HG03378 (cell line): ENCODE results near the gene VTN.

ENCODE experiments used
- ATAC-seq: cut with Tn5 transposase; IDR thresholded peaks from one replicate; pipeline ENCODE4 v1.9.1; 2021; ENCODE audit warnings: mild to moderate bottlenecking, moderate library complexity; ENCODE audit not compliant: unreplicated experiment

The VTN gene

GRCh38 chr17:28369684-28370034 lies 448 bp downstream of the VTN start:
- ATAC-seq, result no peak

DNA sequence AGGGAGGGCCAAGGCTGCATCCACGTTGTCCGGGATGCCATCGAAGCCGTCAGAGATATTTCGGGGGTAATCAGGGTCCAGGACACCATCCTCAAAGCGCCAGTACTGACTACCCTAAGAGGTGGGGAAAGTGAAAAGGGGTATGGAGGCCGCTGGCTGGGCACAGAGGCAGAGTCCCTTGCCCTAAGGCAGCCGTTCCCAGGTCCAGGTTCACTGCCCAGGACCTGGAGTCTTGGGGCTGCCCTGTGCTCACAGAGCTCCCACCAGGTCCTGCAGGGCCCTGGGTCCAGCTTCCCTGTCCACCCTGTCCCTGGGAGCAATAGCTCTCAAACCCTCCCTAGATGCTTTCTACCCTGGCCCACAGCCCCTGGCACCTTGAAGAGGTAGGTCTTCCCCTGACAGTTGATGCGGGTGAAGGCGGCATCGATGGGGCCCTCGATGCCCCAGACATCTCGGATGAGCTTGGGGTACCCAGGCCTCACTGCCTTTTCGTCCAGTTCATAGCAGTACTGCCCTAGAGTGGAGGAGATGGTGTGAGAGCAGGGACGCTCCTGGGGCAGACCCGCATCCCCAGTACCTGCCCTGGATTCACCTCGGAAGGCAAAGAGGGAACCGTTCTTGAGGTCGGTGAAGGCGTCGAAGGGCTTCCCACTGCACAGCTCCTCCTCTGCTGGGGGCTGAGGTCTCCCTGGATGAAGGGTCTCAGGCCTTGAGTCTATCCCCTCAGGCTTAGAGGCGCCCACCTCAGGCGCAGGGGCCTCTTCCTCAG lies 1.0 kb downstream of the VTN start:
- no peak for ATAC-seq

- ATAC-seq, result no peak
These were observed 1.7 kb downstream of the VTN start for GRCh38 chr17:28368306-28368831.

DNA sequence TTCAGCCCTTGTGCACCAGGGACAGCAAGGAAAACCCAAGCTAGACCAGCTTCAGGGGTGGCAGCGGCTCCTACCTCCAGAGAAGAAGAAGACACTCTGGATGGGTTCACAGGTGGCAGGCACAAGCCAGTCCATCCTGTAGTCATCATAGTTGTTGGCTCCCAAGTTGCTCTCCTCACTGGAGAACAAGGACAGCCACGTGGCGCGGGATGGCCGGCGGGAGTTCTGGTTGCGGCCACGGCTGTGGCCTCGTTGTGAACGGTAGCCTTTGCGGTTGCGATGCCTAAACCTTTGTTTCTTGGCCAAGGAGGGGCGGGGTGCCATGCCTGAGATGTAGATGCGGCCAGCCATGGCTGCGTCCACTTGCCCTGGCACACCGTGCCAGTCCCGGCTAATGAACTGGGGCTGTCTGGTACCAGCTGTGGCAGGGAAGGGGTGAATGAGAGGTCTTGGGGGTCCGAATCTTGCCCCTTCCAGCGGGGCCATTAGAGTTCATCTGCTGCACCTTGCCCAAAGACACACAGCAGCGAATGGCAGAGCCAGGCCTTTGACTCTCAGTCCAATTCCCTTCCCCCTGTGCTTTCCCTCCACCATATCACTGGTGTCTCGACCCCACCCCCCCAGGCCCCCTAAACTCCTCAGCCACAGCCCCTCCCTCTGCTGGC lies 2.3 kb downstream of the VTN start:
- ATAC-seq, result no peak

GRCh38 chr17:28366605-28367004 lies 3.5 kb downstream of the VTN start:
- ATAC-seq, result no peak

DNA sequence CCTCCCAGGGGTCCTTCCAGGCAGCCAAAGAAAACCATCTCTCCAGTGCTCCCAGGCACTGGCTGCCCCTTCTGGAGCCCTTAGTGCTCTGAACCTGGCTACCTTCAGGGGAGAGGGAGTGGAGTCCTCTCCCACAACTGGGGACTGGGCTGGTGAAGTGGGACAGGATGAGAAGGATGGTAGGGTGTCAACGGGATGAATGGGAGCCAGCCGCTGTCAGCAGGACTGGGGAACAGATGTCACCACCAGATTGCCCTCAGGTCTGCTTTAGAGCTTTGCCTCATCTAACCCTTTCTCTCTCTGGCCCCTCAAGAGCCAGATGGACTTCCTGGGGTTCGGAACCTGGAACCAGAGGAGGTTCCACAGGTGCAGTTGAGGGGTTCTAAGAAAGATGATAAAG lies 4.6 kb downstream of the VTN start:
- no peak for ATAC-seq

DNA sequence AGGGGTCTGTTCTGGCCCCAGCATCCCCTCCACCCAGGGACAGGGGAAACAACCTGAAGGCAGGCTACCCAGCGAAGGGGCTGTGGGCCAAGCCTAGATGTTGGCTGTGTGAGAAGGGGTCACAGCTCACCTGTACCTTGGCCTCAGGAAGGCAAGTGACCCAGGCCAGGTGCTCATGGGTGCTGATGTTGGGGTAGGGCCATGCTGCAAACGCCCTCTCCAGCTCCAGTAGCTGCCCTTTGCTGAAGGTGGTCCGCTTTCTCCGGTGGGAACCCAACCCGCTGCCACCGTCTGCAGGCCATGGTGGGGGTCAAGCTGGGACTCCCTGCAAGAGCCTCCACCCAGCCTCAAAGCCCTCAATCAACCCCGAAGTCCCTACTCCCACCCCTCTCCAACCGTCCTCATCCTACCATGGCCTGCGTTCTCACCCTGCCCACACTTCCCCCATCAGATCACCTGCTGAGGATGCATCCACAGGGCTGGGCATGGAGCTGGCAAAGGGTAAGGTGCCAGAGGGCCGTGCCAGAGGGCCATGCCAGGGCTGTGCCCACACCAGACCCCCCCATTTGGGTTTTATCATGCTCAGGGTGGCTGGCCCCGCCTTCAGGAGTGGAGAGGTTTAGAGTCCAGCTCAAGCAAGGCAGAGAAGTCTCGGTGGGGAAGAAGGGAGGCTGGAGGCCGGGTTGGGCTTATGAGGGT lies 5.3 kb downstream of the VTN start, which contains the start of gene SEBOX:
TSS of gene SEBOX (minus strand) at position 535 of the 699 bp plus-strand sequence. CDS start at position 487, 48 bp downstream.
- ATAC-seq, result no peak

GRCh38 chr17:28363776-28364650 lies 6.1 kb downstream of the VTN start:
- no peak for ATAC-seq

- ATAC-seq, result no peak
These were observed 6.9 kb downstream of the VTN start for GRCh38 chr17:28363186-28363585.

- no peak for ATAC-seq
These were observed 12.3 kb downstream of the VTN start for GRCh38 chr17:28357901-28358197.

GRCh38 chr17:28357061-28357900 lies 12.8 kb downstream of the VTN start, which contains the start of gene POLDIP2:
TSS of gene POLDIP2 (minus strand) at chr17:28357527. CDS start at chr17:28357448, 79 bp downstream.
- ATAC-seq, result peak; percentile 82

- ATAC-seq, result no peak
These were observed 19.8 kb downstream of the VTN start for GRCh38 chr17:28350271-28350670.

GRCh38 chr17:28348979-28349378 lies 21.1 kb downstream of the VTN start:
- ATAC-seq, result no peak

GRCh38 chr17:28347261-28347891 lies 22.7 kb downstream of the VTN start:
- ATAC-seq, result no peak

DNA sequence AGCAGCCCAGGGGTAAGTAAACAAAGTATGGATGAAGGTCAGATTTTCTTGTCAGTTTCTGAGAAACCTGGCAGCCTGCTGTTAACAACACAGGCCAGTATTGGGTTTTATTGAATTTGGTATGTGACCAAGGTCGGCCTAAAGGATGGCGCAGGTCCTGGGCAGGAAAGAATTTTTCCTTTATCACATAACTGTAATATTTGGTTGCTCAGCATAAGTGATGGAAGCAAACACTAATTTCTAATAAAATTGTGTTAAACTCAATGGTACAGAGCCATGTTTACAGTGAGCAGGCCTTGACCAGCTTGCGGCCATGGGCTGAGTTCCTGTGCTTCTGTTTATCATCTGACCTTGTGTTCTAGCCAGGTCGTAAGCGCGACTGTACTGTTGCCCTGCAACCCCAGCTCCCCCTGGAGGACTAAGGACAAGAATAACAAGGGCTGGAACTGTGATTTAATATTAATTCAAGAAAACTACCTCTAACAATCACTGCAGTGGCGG lies 23.3 kb downstream of the VTN start:
- ATAC-seq, result no peak

- ATAC-seq, result no peak
These were observed 23.9 kb downstream of the VTN start for GRCh38 chr17:28346199-28346580.

- no peak for ATAC-seq
These were observed 24.5 kb downstream of the VTN start for GRCh38 chr17:28345419-28346198.

- ATAC-seq, result no peak
These were observed 25.6 kb downstream of the VTN start for GRCh38 chr17:28344435-28344901.
